ENCODE results near the gene MICAL3. TPM values are rescaled to one million over a fixed set of nuclear protein-coding genes. Genes with fewer than 3 reads are reported as not detected.

Gene MICAL3
- total RNA-seq, 4 donors from 2014 or later: 84.2 to 290 (median 151) TPM

- intact Hi-C loops (cut with DNase I; ENCODE audit: low total_unique reads) (no loop called here), in situ Hi-C loops (cut with MboI; ENCODE audit: low pct_ligation_motif_present in 1 of 4, low pct_unique_long_range_greater_than_20kb in 1 of 4, low sequenced_read_pairs in 3 of 4) (no loop called here)
- TF ChIP-seq, protein P1, sequence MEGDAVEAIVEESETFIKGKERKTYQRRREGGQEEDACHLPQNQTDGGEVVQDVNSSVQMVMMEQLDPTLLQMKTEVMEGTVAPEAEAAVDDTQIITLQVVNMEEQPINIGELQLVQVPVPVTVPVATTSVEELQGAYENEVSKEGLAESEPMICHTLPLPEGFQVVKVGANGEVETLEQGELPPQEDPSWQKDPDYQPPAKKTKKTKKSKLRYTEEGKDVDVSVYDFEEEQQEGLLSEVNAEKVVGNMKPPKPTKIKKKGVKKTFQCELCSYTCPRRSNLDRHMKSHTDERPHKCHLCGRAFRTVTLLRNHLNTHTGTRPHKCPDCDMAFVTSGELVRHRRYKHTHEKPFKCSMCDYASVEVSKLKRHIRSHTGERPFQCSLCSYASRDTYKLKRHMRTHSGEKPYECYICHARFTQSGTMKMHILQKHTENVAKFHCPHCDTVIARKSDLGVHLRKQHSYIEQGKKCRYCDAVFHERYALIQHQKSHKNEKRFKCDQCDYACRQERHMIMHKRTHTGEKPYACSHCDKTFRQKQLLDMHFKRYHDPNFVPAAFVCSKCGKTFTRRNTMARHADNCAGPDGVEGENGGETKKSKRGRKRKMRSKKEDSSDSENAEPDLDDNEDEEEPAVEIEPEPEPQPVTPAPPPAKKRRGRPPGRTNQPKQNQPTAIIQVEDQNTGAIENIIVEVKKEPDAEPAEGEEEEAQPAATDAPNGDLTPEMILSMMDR (IDR thresholded peaks at IDR 0.05): no peak
- TF ChIP-seq POLR2AphosphoS5 (IDR thresholded peaks at IDR 0.05) (no peak), EP300 (IDR thresholded peaks at IDR 0.05; ENCODE audit: low read depth) (no peak), POLR2A (IDR thresholded peaks at IDR 0.05) (no peak)
- Histone ChIP-seq H3K4me3 (no peak overlapping the region), H3K36me3 (no peaks in the 10 kb centered on the region), H3K9me3 (no peaks in the 10 kb centered on the region), H3K27ac (peak overlapping the region; percentile 74 to 89 (median 78)), H3K4me1 (peaks cover 0 to 53% (median 17%) of the 10 kb centered on the region in 4 donors), H3K27me3 (no peaks in the 10 kb centered on the region)
- no peak for DNase-seq
- WGBS, 2 donors (ENCODE audit: low coverage in 1 of 2): 73 to 81% methylated on average over 5 to 14 of the region's 14 CpGs
These were observed 43.4 kb upstream of the MICAL3 start for GRCh38 chr22:18067548-18068341.

DNA sequence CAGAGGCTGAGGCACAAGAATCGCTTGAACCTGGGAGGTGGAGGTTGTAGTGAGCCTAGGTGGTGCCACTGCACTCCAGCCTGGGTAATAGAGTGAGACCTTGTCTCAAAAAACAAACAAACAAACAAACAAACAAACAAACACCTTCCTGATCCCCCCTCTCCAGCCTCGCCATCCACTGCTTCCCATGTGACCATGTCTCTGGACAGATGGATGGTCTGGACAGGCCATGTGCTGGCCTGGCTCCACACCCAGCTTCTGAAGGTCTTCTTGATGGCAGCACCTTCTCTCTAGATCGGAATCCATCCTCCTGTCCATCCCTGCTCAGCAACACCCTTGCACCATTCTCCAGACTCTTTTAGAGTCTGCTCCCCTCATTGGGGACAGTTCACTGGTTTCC lies 42.8 kb upstream of the MICAL3 start:
- peak overlapping the region; percentile 74 to 89 (median 78) for H3K27ac ChIP-seq
- H3K36me3 ChIP-seq: no peaks in the 10 kb centered on the region
- in situ Hi-C loops (cut with MboI; ENCODE audit: low pct_ligation_motif_present in 1 of 4, low pct_unique_long_range_greater_than_20kb in 1 of 4, low sequenced_read_pairs in 3 of 4): no loop called here
- H3K4me1 ChIP-seq: peaks cover 0 to 59% (median 17%) of the 10 kb centered on the region in 4 donors
- TF ChIP-seq POLR2AphosphoS5 (IDR thresholded peaks at IDR 0.05) (no peak), EP300 (IDR thresholded peaks at IDR 0.05; ENCODE audit: low read depth) (no peak), POLR2A (IDR thresholded peaks at IDR 0.05) (no peak)
- TF ChIP-seq, protein P1 (IDR thresholded peaks at IDR 0.05): no peak
- no peak overlapping the region for H3K4me3 ChIP-seq
- DNase-seq: no peak
- no peaks in the 10 kb centered on the region for H3K9me3 ChIP-seq
- 89% methylated on average over 3 of the region's 3 CpGs; no CpG with 5 or more reads in 1 of the 2 donors for WGBS, 2 donors (ENCODE audit: low coverage in 1 of 2)
- H3K27me3 ChIP-seq: no peaks in the 10 kb centered on the region
- intact Hi-C loops (cut with DNase I; ENCODE audit: low total_unique reads): no loop called here

- Histone ChIP-seq H3K9me3 (no peaks in the 10 kb centered on the region), H3K4me1 (peaks cover 0 to 66% (median 23%) of the 10 kb centered on the region in 4 donors), H3K27me3 (no peaks in the 10 kb centered on the region), H3K36me3 (no peaks in the 10 kb centered on the region), H3K27ac (peak overlapping the region; percentile 74 to 89 (median 78)), H3K4me3 (no peak overlapping the region)
- no peak for TF ChIP-seq POLR2A (IDR thresholded peaks at IDR 0.05)
- TF ChIP-seq EP300 (IDR thresholded peaks at IDR 0.05; ENCODE audit: low read depth): no peak
- TF ChIP-seq POLR2AphosphoS5 (IDR thresholded peaks at IDR 0.05): no peak
- TF ChIP-seq, protein P1 (IDR thresholded peaks at IDR 0.05): no peak
- 46 to 47% methylated on average over 5 to 12 of the region's 12 CpGs for WGBS, 2 donors (ENCODE audit: low coverage in 1 of 2)
- in situ Hi-C loops (cut with MboI; ENCODE audit: low pct_ligation_motif_present in 1 of 4, low pct_unique_long_range_greater_than_20kb in 1 of 4, low sequenced_read_pairs in 3 of 4): no loop called here
- DNase-seq: peak; percentile 50
- intact Hi-C loops (cut with DNase I; ENCODE audit: low total_unique reads): no loop called here
These were observed 42.0 kb upstream of the MICAL3 start for GRCh38 chr22:18066181-18066859.

- H3K4me1 ChIP-seq: peaks cover 6 to 66% (median 27%) of the 10 kb centered on the region in 4 donors
- TF ChIP-seq, protein P1 (IDR thresholded peaks at IDR 0.05): no peak
- TF ChIP-seq POLR2A (IDR thresholded peaks at IDR 0.05) (no peak), EP300 (IDR thresholded peaks at IDR 0.05; ENCODE audit: low read depth) (no peak), POLR2AphosphoS5 (IDR thresholded peaks at IDR 0.05) (no peak)
- no peak overlapping the region for H3K4me3 ChIP-seq
- no peak for DNase-seq
- intact Hi-C loops (cut with DNase I; ENCODE audit: low total_unique reads) (no loop called here), in situ Hi-C loops (cut with MboI; ENCODE audit: low pct_ligation_motif_present in 1 of 4, low pct_unique_long_range_greater_than_20kb in 1 of 4, low sequenced_read_pairs in 3 of 4) (no loop called here)
- no peaks in the 10 kb centered on the region for H3K27me3 ChIP-seq
- WGBS, 2 donors (ENCODE audit: low coverage in 1 of 2): 71 to 81% methylated on average over 1 to 9 of the region's 9 CpGs
- H3K36me3 ChIP-seq: no peaks in the 10 kb centered on the region
- H3K9me3 ChIP-seq: no peaks in the 10 kb centered on the region
- peak overlapping the region in 1 of 4 donors; percentile 7 for H3K27ac ChIP-seq
These were observed 40.9 kb upstream of the MICAL3 start for GRCh38 chr22:18065256-18065655.
